Body of pancreas (tissue), 4 donors: Measurements from ENCODE around the gene KIF18A.

Experiments used
- CTCF ChIP-seq, 7 experiments: fragments of 450-650 bp in 4 of 7; fragments of 200-600 bp in 3 of 7; sonication (generic) in 3 of 7; IDR thresholded peaks; one replicate each; pipeline ENCODE4 v1.5.1; 2016 to 2019; ENCODE audit warnings: antibody characterized with exemption in 7 of 7
- POLR2A ChIP-seq, 3 donors: fragments of 450-650 bp; IDR thresholded peaks; one replicate each; pipeline ENCODE4 v1.6.1; 2016; ENCODE audit warnings: antibody characterized with exemption in 3 of 3, mild to moderate bottlenecking in 2 of 3

DNA sequence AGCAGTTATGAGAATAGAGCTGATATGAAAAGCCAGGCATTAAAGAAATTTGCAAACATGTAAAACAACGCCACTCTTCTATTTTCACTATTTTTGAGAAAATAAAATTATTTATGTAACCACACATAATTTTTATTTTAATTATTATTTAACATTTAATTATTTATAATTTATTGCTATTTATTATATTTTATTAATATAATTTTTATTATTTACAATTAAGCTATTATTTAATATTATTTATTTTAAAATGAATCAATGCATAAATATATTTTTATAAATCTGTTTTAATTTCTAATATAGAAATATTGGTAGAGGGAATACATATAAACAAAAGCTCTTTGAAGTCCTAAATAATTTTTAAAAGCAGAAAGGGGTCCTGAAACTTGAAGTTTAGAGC lies 36.7 kb downstream of the KIF18A start:
- TF ChIP-seq CTCF (IDR thresholded peaks at IDR 0.05) (no peak), POLR2A (IDR thresholded peaks at IDR 0.05) (no peak)
